ENCODE data around the gene TREH. TPM values are rescaled to one million over a fixed set of nuclear protein-coding genes. Genes with fewer than 3 reads are reported as not detected.

TREH gene
- total and polyA plus RNA-seq, 2 of the 8 experiments (the other 6 are each of a cell fraction or from before 2014, with no cell fraction given): 0.03 TPM; not detected in 1

DNA sequence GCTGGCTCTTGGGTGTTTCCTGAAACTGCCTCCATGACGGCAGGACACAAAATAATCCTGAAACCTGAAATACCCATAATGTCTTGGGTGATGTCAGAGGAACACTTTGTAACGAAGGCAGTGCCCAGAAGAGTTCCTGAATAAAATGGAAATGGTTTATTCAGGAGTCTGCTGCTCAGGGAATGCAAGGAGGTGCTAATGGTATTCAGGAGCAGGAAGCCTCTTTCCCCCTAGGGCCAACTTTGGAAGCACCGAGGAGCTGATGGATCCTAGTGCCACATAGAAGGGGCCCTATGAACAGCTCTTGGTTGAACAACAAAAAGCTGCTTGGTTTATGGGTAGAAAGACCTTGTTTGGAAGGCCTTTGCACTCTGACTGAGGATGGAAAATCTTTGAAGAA, 15.5 kb downstream of the TREH start:
- 88% methylated on average over 3 of the region's 3 CpGs; no CpG with 5 or more reads in 1 of the 2 experiments for WGBS, 2 experiments (ENCODE audit: extremely low coverage in 1 of 2, insufficient coverage in 1 of 2, insufficient read length in 1 of 2, insufficient replicate concordance in 2 of 2, low coverage in 1 of 2, low lambda C conversion rate in 2 of 2, missing lambda C conversion rate in 1 of 2)
- POLR2A ChIA-PET (ENCODE audit: partially characterized antibody): interaction anchor here (0.7 to 16.1 kb wide), 6 partner anchors 24 to 248 kb away, joined by 3 to 271 read pairs (median 4); no protein-coding TSS in a partner anchor
- H4K5ac ChIP-seq (ENCODE audit: insufficient read length, low read depth, low read length): no peak overlapping the region

More for the DNA sequence above, 15.5 kb downstream of the TREH start:
- Histone ChIP-seq H2BK12ac (ENCODE audit: low read depth, low read length) (no peak overlapping the region), H3K4me3 (ENCODE audit: extremely low read depth in 1 of 4, insufficient read depth in 2 of 4, low read depth in 3 of 4, low read length in 4 of 4) (no peak overlapping the region), H3K27ac (ENCODE audit: low read depth, low read length) (no peak overlapping the region), H3K9me3 (ENCODE audit: insufficient read depth in 2 of 2, low read depth in 1 of 2, low read length in 1 of 2) (no peaks in the 10 kb centered on the region), H4K91ac (replicated peaks; ENCODE audit: insufficient read length, low read length) (no peak overlapping the region), H3K4me2 (ENCODE audit: insufficient read depth in 1 of 2, low read depth in 2 of 2, low read length in 2 of 2) (no peak overlapping the region), H3K4me1 (replicated peaks in 1 of 4; ENCODE audit: control insufficient read depth in 3 of 4, insufficient read depth in 4 of 4, low read length in 3 of 4) (peaks cover 0 to 17% (median 14%) of the 10 kb centered on the region in 4 experiments; a peak in 6 of 7 replicates), H3K79me2 (ENCODE audit: control insufficient read depth in 1 of 2, insufficient read depth in 2 of 2, low read length in 2 of 2) (no peaks in the 10 kb centered on the region), H3K56ac (replicated peaks; ENCODE audit: insufficient read length, low read depth, low read length) (no peak overlapping the region), H2BK120ac (replicated peaks; ENCODE audit: low read depth, low read length) (no peak overlapping the region), H2AK5ac (ENCODE audit: low read depth, low read length) (no peak overlapping the region), H3K14ac (ENCODE audit: insufficient read length) (no peak overlapping the region), H3K18ac (ENCODE audit: extremely low read depth, low read length) (no peak overlapping the region), H2BK20ac (ENCODE audit: low read length) (no peak overlapping the region), H3K23me2 (ENCODE audit: low read depth, low read length) (no peaks in the 10 kb centered on the region; the same call in 1 of the 2 replicates), H2AFZ (ENCODE audit: low read length) (no peak overlapping the region), H3K27me3 (replicated peaks in 1 of 4; ENCODE audit: control insufficient read depth in 3 of 4, extremely low read depth in 1 of 4, insufficient read depth in 3 of 4, low read length in 3 of 4) (no peaks in the 10 kb centered on the region), H3K23ac (ENCODE audit: insufficient read length) (no peak overlapping the region), H4K20me1 (replicated peaks in 1 of 2; ENCODE audit: control insufficient read depth in 1 of 2, insufficient read depth in 2 of 2, low read length in 2 of 2) (no peaks in the 10 kb centered on the region), H4K8ac (ENCODE audit: extremely low read depth, insufficient read depth, low read length) (no peak overlapping the region), H3K79me1 (ENCODE audit: low read depth, low read length) (no peaks in the 10 kb centered on the region), H3K9ac (replicated peaks in 1 of 4; ENCODE audit: extremely low read depth in 1 of 4, low read depth in 3 of 4, low read length in 3 of 4) (no peak overlapping the region), H3K36me3 (ENCODE audit: control insufficient read depth in 2 of 4, insufficient read depth in 4 of 4, low read length in 3 of 4) (no peaks in the 10 kb centered on the region), H3K4ac (replicated peaks; ENCODE audit: insufficient read length, low read depth, low read length) (no peak overlapping the region), H2BK15ac (ENCODE audit: low read length) (no peak overlapping the region), H2BK5ac (ENCODE audit: low read depth, low read length) (no peak overlapping the region)
- TF ChIP-seq GTF2F1 (IDR thresholded peaks at IDR 0.05; ENCODE audit: borderline replicate concordance, low read depth, low read length): no peak
- no peak for TF ChIP-seq EP300 (IDR thresholded peaks at IDR 0.05; ENCODE audit: borderline replicate concordance in 1 of 2, low read depth in 2 of 2, low read length in 2 of 2)
- no peak for TF ChIP-seq TEAD4 (IDR thresholded peaks at IDR 0.05; ENCODE audit: low read depth, low read length)
- TF ChIP-seq RNF2 (IDR thresholded peaks at IDR 0.05; ENCODE audit: borderline replicate concordance, low read depth, low read length, missing control alignments, poor library complexity, severe bottlenecking): no peak
- TF ChIP-seq RBBP5 (IDR thresholded peaks at IDR 0.05; ENCODE audit: borderline replicate concordance, low read depth, low read length): no peak
- FAIRE-seq (no peak), DNase-seq (ENCODE audit: low read depth in 1 of 2, low spot score in 2 of 2) (no peak)
- CTCF ChIA-PET (ENCODE audit: partially characterized antibody): interaction anchor here (0.6 to 8.5 kb wide), 10 partner anchors 6 to 1045 kb away, joined by 3 to 86 read pairs (median 4); partner anchors contain the start of gene PHLDB1
